ENCODE data around the gene C1orf141. TPM values are rescaled to one million over a fixed set of nuclear protein-coding genes. Genes with fewer than 3 reads are reported as not detected.

Gene C1orf141
- total and polyA plus RNA-seq, 2 donors (not counting 3 experiments of a cell fraction or from before 2014, with no cell fraction given): not detected

- intact Hi-C loops (cut with micrococcal nuclease): no loop called here
- no peaks in the 10 kb centered on the region for H3K79me2 ChIP-seq (ENCODE audit: control insufficient read depth, insufficient read depth, low read length)
- no peak overlapping the region for H3K9ac ChIP-seq (replicated peaks; ENCODE audit: extremely low read depth, insufficient read depth, low read length)
- no peak overlapping the region for H3K4me2 ChIP-seq (ENCODE audit: insufficient read depth, low read length)
- H3K27me3 ChIP-seq (ENCODE audit: control insufficient read depth in 2 of 2, insufficient read depth in 2 of 2, low read length in 2 of 2): peaks cover 7 to 8% of the 10 kb centered on the region in 2 experiments
- no peak for FAIRE-seq
- H3K27ac ChIP-seq (ENCODE audit: insufficient read depth, low read depth, low read length): no peak overlapping the region
- no peak overlapping the region for H3K4me3 ChIP-seq (replicated peaks in 1 of 3; ENCODE audit: insufficient read depth in 1 of 3, low read depth in 1 of 3, low read length in 3 of 3)
- no peaks in the 10 kb centered on the region for H4K20me1 ChIP-seq (replicated peaks; ENCODE audit: control insufficient read depth, extremely low read depth, insufficient read depth, low read length)
- no peaks in the 10 kb centered on the region for H3K9me1 ChIP-seq (replicated peaks; ENCODE audit: control insufficient read depth, extremely low read depth, insufficient read depth, low read length)
- no TSS peak for BruUV-seq (replicated peaks)
- ChIA-PET POLR2A (no interaction called here), CTCF (no interaction called here)
- dilution Hi-C loops (cut with MboI; ENCODE audit: extremely low pct_ligation_motif_present, low sequenced_read_pairs): no loop called here
- H3K36me3 ChIP-seq (ENCODE audit: control insufficient read depth in 2 of 2, extremely low read depth in 1 of 2, insufficient read depth in 2 of 2, low read length in 2 of 2): no peaks in the 10 kb centered on the region
- no peaks in the 10 kb centered on the region for H3K9me3 ChIP-seq (replicated peaks; ENCODE audit: control insufficient read depth, insufficient read depth, low read length)
- no peaks in the 10 kb centered on the region for H3K4me1 ChIP-seq (ENCODE audit: control insufficient read depth, extremely low read depth, insufficient read depth, low read length)
- TF ChIP-seq FOS (IDR thresholded peaks at IDR 0.05; ENCODE audit: borderline replicate concordance, insufficient read depth, low read length): no peak
- no peak for TF ChIP-seq MAX (IDR thresholded peaks at IDR 0.05; ENCODE audit: insufficient read depth, insufficient read length)
- no peak for TF ChIP-seq POLR2AphosphoS5 (IDR thresholded peaks at IDR 0.05; ENCODE audit: insufficient read depth, low read depth, low read length)
- no peak for TF ChIP-seq CTCF (IDR thresholded peaks at IDR 0.05; ENCODE audit: extremely low read depth in 1 of 2, insufficient read depth in 1 of 2, low read depth in 1 of 2, low read length in 2 of 2)
- TF ChIP-seq GATA2 (IDR thresholded peaks at IDR 0.05; ENCODE audit: insufficient read depth, insufficient read length, low read depth, low read length): no peak
- no peak for TF ChIP-seq EZH2 (IDR thresholded peaks at IDR 0.05; ENCODE audit: borderline replicate concordance, low read depth, low read length, severe bottlenecking)
- TF ChIP-seq MYC (IDR thresholded peaks at IDR 0.05; ENCODE audit: low read depth, low read length): no peak
- no peak for TF ChIP-seq JUN (IDR thresholded peaks at IDR 0.05; ENCODE audit: borderline replicate concordance, insufficient read depth, insufficient read length, low read depth)
- no peak for TF ChIP-seq POLR2A (IDR thresholded peaks at IDR 0.05; ENCODE audit: low read depth, low read length)
- no peak overlapping the region for H2AFZ ChIP-seq (ENCODE audit: low read depth, low read length)
- DNase-seq (ENCODE audit: low read depth, low spot score): no peak
Measured at GRCh38 chr1:67094191-67094590, 40.6 kb downstream of the C1orf141 start.

Data from endothelial cell of umbilical vein (primary cell).